Endothelial cell of umbilical vein (primary cell): ENCODE results near the gene SOD3. TPM values are rescaled to one million over a fixed set of nuclear protein-coding genes. Genes with fewer than 3 reads are reported as not detected.

ENCODE experiments used
- BruUV-seq: library from RNA; stranded (reverse); fragments of 400-500 nt; replicated peaks from 2 replicates; lab custom pipeline; 2021; lab: Mats Ljungman, UMichigan
- CTCF ChIA-PET: fragments of 300-600, 350-600 bp; sonication (Branson Sonifier 250); formaldehyde crosslinking; loops from one replicate; lab custom pipeline; 2021; ENCODE audit warnings: antibody characterized with exemption, inconsistent platforms; lab: Charles Lee
- POLR2A ChIA-PET: fragments of 300-600, 350-600 bp; sonication (Branson Sonifier 250); formaldehyde crosslinking; loops from one replicate; lab custom pipeline; 2021; ENCODE audit warnings: antibody characterized with exemption, inconsistent platforms; lab: Charles Lee
- DNase-seq: peaks from one replicate; pipeline ENCODE4 v3.0.0-alpha.2; 2011; ENCODE audit warnings: low read depth, low spot score
- FAIRE-seq: peaks from 2 replicates; lab custom pipeline; 2011; peaks lifted over from hg19 to GRCh38; lab: Jason Lieb, UNC
- H2AFZ ChIP-seq: 2 replicates; pipeline ENCODE4 v1.6.0; 2012; ENCODE audit warnings: low read depth, low read length, control low read depth, inconsistent platforms
- H3K27ac ChIP-seq: 2 replicates; pipeline ENCODE4 v1.5.1; 2011; ENCODE audit warnings: low read depth, mild to moderate bottlenecking, control low read depth, low read length, moderate library complexity; ENCODE audit not compliant: insufficient read depth
- H3K27me3 ChIP-seq, 2 experiments: 2 replicates each; pipeline versions ENCODE4 v1.6.0 to v1.6.1; 2011; ENCODE audit warnings: low read length in 2 of 2, mixed read lengths in 1 of 2; ENCODE audit not compliant: control insufficient read depth in 2 of 2, insufficient read depth in 2 of 2
- H3K36me3 ChIP-seq, 2 experiments: 2 replicates in 1 of 2; 3 replicates in 1 of 2; pipeline ENCODE4 v1.5.1; 2011; ENCODE audit warnings: low read length in 2 of 2, mild to moderate bottlenecking in 1 of 2, moderate library complexity in 1 of 2; ENCODE audit not compliant: control insufficient read depth in 2 of 2, insufficient read depth in 2 of 2; ENCODE audit errors: extremely low read depth in 1 of 2
- H3K4me1 ChIP-seq: 3 replicates; pipeline ENCODE4 v1.5.1; 2011; ENCODE audit warnings: mild to moderate bottlenecking, low read length; ENCODE audit not compliant: control insufficient read depth, insufficient read depth; ENCODE audit errors: extremely low read depth
- H3K4me2 ChIP-seq: 2 replicates; pipeline ENCODE4 v1.6.1; 2011; ENCODE audit warnings: low read length, control low read depth, mixed read lengths; ENCODE audit not compliant: insufficient read depth
- H3K4me3 ChIP-seq, 3 experiments: fragments of 200-600 bp in 1 of 3; sonication (generic), shearing (Covaris generic) in 1 of 3; replicated peaks in 1 of 3; 2 replicates each; pipeline ENCODE4 v1.5.1; 2011 to 2016; ENCODE audit warnings: control low read depth in 3 of 3, low read length in 3 of 3, mild to moderate bottlenecking in 2 of 3, inconsistent platforms in 1 of 3, low read depth in 1 of 3, moderate library complexity in 1 of 3; ENCODE audit not compliant: insufficient read depth in 1 of 3
- H3K79me2 ChIP-seq: 2 replicates; pipeline ENCODE4 v1.6.0; 2012; ENCODE audit warnings: low read length, inconsistent platforms; ENCODE audit not compliant: control insufficient read depth, insufficient read depth
- H3K9ac ChIP-seq: replicated peaks from 2 replicates; pipeline ENCODE3; 2011; ENCODE audit warnings: low read length, control low read depth; ENCODE audit not compliant: insufficient read depth; ENCODE audit errors: extremely low read depth
- H3K9me1 ChIP-seq: replicated peaks from 3 replicates; pipeline ENCODE4 v1.6.0; 2011; ENCODE audit warnings: mild to moderate bottlenecking, low read length; ENCODE audit not compliant: control insufficient read depth, insufficient read depth; ENCODE audit errors: extremely low read depth
- H3K9me3 ChIP-seq: replicated peaks from 2 replicates; pipeline ENCODE4 v1.5.1; 2012; ENCODE audit warnings: low read length, inconsistent platforms; ENCODE audit not compliant: control insufficient read depth, insufficient read depth
- H4K20me1 ChIP-seq: replicated peaks from 2 replicates; pipeline ENCODE3; 2011; ENCODE audit warnings: mild to moderate bottlenecking, low read length; ENCODE audit not compliant: control insufficient read depth, insufficient read depth; ENCODE audit errors: extremely low read depth
- EZH2 ChIP-seq: IDR thresholded peaks from 2 replicates; pipeline ENCODE4 v1.6.1; 2012; ENCODE audit warnings: borderline replicate concordance, low read depth, mild to moderate bottlenecking, moderate library complexity, low read length, inconsistent platforms; ENCODE audit not compliant: severe bottlenecking
- FOS ChIP-seq: IDR thresholded peaks from 2 replicates; pipeline ENCODE4 v1.6.1; 2011; ENCODE audit warnings: mild to moderate bottlenecking, low read length, moderate library complexity, borderline replicate concordance; ENCODE audit not compliant: insufficient read depth
- GATA2 ChIP-seq: IDR thresholded peaks from 2 replicates; pipeline ENCODE4 v1.7.0; 2011; ENCODE audit warnings: low read depth, mild to moderate bottlenecking, moderate library complexity, mixed read lengths, low read length; ENCODE audit not compliant: insufficient read length, insufficient read depth
- JUN ChIP-seq: IDR thresholded peaks from 2 replicates; pipeline ENCODE4 v1.6.1; 2011; ENCODE audit warnings: borderline replicate concordance, low read depth; ENCODE audit not compliant: insufficient read length, insufficient read depth
- MYC ChIP-seq: IDR thresholded peaks from one replicate; pipeline ENCODE4 v1.6.1; 2011; ENCODE audit warnings: mild to moderate bottlenecking, low read depth, low read length
- POLR2A ChIP-seq: IDR thresholded peaks from 2 replicates; pipeline ENCODE4 v1.6.1; 2012; ENCODE audit warnings: low read depth, mild to moderate bottlenecking, control low read depth, low read length
- POLR2AphosphoS5 ChIP-seq: IDR thresholded peaks from 2 replicates; pipeline ENCODE4 v1.6.1; 2012; ENCODE audit warnings: low read depth, mild to moderate bottlenecking, control low read depth, low read length, moderate library complexity; ENCODE audit not compliant: insufficient read depth
- dilution Hi-C: fragments of 300-500 bp; cut with MboI; formaldehyde crosslinking; loops from one replicate; pipeline ENCODE4 v1.15.0; 2019; ENCODE audit warnings: low sequenced_read_pairs; ENCODE audit not compliant: extremely low pct_ligation_motif_present
- intact Hi-C: fragments of 100-400 bp; cut with micrococcal nuclease; formaldehyde crosslinking; loops from one replicate; pipeline ENCODE4 v1.10.0; 2022
- polyA plus RNA-seq, 4 experiments: library from polyadenylated mRNA; depleted of rRNA in 3 of 4; stranded (reverse) in 3 of 4; unstranded in 1 of 4; fragments of >200 nt; gene quantifications; 2 replicates each; pipeline versions ENCODE4 v1.2.1 to v1.2.3, GENCODE V29; 2011 to 2012; ENCODE audit warnings: missing spikeins in 1 of 4
- total RNA-seq: library from RNA; stranded (reverse); gene quantifications from 2 replicates; pipeline ENCODE4 v1.2.3, GENCODE V29; 2021
- TF ChIP-seq, protein P1 (sequence below): IDR thresholded peaks from 2 replicates; pipeline ENCODE4 v1.6.1; 2011; ENCODE audit not compliant: insufficient read depth, insufficient read length
- TF ChIP-seq, protein P2 (sequence below), 2 donors: IDR thresholded peaks; 1 replicate in 1 of 2; 2 replicates in 1 of 2; pipeline ENCODE4 v1.5.1; 2011; ENCODE audit warnings: low read length in 2 of 2, mild to moderate bottlenecking in 2 of 2, moderate library complexity in 2 of 2, control low read depth in 1 of 2, inconsistent platforms in 1 of 2, low read depth in 1 of 2; ENCODE audit not compliant: insufficient read depth in 1 of 2; ENCODE audit errors: extremely low read depth in 1 of 2

Gene SOD3
- total and polyA plus RNA-seq, 2 donors (not counting 3 experiments of a cell fraction or from before 2014, with no cell fraction given) = not detected

DNA sequence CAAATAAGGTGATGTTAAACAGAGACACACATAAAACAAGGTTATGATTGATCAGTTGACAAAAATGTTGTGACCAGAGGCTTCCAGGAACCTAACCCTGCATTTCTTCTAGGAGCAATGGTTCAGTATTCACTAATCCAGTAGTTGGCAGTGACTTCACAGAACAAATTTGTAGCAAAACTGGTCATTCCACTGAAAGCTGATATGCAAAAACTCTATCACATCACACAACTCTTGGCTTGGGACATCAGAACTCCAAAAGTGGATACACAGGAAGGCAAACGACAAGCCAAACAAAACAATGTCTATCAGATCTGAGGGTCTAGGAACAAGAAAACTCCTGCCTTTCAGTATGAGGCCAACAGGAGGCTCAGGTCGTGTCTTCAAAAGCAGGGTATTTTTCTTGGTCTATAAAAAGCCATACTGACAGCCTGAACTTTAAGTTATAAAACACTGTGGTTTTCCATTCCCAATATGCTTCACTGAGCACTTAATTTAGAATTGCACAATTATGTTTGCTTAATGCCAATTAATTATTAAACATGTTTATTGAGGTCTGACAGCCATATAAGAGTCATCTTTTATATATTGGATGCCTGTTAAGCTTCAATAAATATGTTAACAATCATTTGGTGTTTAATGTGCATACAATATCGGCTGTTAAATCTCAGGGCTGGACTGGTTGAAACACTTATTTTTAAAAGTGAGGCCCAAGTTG is 45.6 kb downstream of the SOD3 start:
- Histone ChIP-seq H3K79me2 (no peaks in the 10 kb centered on the region), H3K27me3 (no peaks in the 10 kb centered on the region), H3K4me1 (peaks cover 15% of the 10 kb centered on the region), H3K27ac (no peak overlapping the region), H3K9me3 (no peaks in the 10 kb centered on the region), H3K36me3 (no peaks in the 10 kb centered on the region), H3K9me1 (no peaks in the 10 kb centered on the region), H3K4me3 (no peak overlapping the region), H4K20me1 (no peaks in the 10 kb centered on the region), H3K9ac (no peak overlapping the region), H2AFZ (no peak overlapping the region), H3K4me2 (no peak overlapping the region)
- CTCF ChIA-PET = no interaction called here
- TF ChIP-seq POLR2AphosphoS5 = no peak
- TF ChIP-seq MYC = no peak
- TF ChIP-seq EZH2 = no peak
- no peak for TF ChIP-seq JUN
- TF ChIP-seq, protein P1, sequence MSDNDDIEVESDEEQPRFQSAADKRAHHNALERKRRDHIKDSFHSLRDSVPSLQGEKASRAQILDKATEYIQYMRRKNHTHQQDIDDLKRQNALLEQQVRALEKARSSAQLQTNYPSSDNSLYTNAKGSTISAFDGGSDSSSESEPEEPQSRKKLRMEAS = no peak
- TF ChIP-seq FOS = no peak
- TF ChIP-seq GATA2 = no peak
- TF ChIP-seq, protein P2, sequence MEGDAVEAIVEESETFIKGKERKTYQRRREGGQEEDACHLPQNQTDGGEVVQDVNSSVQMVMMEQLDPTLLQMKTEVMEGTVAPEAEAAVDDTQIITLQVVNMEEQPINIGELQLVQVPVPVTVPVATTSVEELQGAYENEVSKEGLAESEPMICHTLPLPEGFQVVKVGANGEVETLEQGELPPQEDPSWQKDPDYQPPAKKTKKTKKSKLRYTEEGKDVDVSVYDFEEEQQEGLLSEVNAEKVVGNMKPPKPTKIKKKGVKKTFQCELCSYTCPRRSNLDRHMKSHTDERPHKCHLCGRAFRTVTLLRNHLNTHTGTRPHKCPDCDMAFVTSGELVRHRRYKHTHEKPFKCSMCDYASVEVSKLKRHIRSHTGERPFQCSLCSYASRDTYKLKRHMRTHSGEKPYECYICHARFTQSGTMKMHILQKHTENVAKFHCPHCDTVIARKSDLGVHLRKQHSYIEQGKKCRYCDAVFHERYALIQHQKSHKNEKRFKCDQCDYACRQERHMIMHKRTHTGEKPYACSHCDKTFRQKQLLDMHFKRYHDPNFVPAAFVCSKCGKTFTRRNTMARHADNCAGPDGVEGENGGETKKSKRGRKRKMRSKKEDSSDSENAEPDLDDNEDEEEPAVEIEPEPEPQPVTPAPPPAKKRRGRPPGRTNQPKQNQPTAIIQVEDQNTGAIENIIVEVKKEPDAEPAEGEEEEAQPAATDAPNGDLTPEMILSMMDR (IDR thresholded peaks at IDR 0.05; ENCODE audit: extremely low read depth in 1 of 2, insufficient read depth in 1 of 2, low read depth in 1 of 2, low read length in 2 of 2) = no peak
- no peak for TF ChIP-seq POLR2A
- POLR2A ChIA-PET = no interaction called here
- FAIRE-seq (no peak), DNase-seq (no peak)
- dilution Hi-C loops = no loop called here
- BruUV-seq = no TSS peak
- intact Hi-C loops = loop anchor here (5.0 kb wide), 1 partner anchor 71 kb away; the partner anchor contains the start of gene CCDC149
